GM18873 (cell line): ENCODE data around the gene ZC2HC1C.

ENCODE experiments used
- ATAC-seq: cut with Tn5 transposase; IDR thresholded peaks from one replicate; pipeline ENCODE4 v1.9.1; 2021; ENCODE audit warnings: mild to moderate bottlenecking, moderate library complexity, moderate number of reproducible peaks; ENCODE audit not compliant: unreplicated experiment, low FRiP score

ZC2HC1C gene

GRCh38 chr14:75128596-75128990 is 59.2 kb downstream of the ZC2HC1C start:
- no peak for ATAC-seq
